IMR-90 (cell line): ENCODE data around the gene PRC1.

Source experiments
- BHLHE40 ChIP-seq: fragments of 150-350 bp; IDR thresholded peaks from 2 replicates; pipeline ENCODE4 v1.6.1; 2016; ENCODE audit warnings: mild to moderate bottlenecking, low read depth, low read length
- CEBPB ChIP-seq: IDR thresholded peaks from 2 replicates; pipeline ENCODE4 v1.6.1; 2012; ENCODE audit warnings: low read depth, low read length, improper control_type of control experiment
- FOS ChIP-seq: fragments of 150-350 bp; IDR thresholded peaks from 2 replicates; pipeline ENCODE4 v1.6.1; 2016; ENCODE audit warnings: low read depth, low read length
- MAZ ChIP-seq: IDR thresholded peaks from 2 replicates; pipeline ENCODE4 v1.6.1; 2012; ENCODE audit warnings: low read depth, mild to moderate bottlenecking, low read length, improper control_type of control experiment, moderate library complexity, borderline replicate concordance
- MXI1 ChIP-seq: IDR thresholded peaks from 2 replicates; pipeline ENCODE4 v1.6.1; 2012; ENCODE audit warnings: low read depth, mild to moderate bottlenecking, low read length, moderate library complexity, borderline replicate concordance
- NFE2L2 ChIP-seq: fragments of 150-350 bp; IDR thresholded peaks from 2 replicates; pipeline ENCODE4 v1.6.1; 2016; ENCODE audit warnings: low read depth, mild to moderate bottlenecking, low read length
- POLR2A ChIP-seq: IDR thresholded peaks from 2 replicates; pipeline ENCODE4 v1.6.1; 2012; ENCODE audit warnings: mild to moderate bottlenecking, low read depth, low read length
- RAD21 ChIP-seq: IDR thresholded peaks from 2 replicates; pipeline ENCODE4 v1.6.1; 2012; ENCODE audit warnings: low read length, improper control_type of control experiment
- RCOR1 ChIP-seq: IDR thresholded peaks from 2 replicates; pipeline ENCODE4 v1.6.1; 2012; ENCODE audit warnings: mild to moderate bottlenecking, low read length, improper control_type of control experiment; ENCODE audit not compliant: insufficient replicate concordance
- SMC3 ChIP-seq: fragments of 150-350 bp; IDR thresholded peaks from 2 replicates; pipeline ENCODE4 v1.6.1; 2016; ENCODE audit warnings: low read depth, mild to moderate bottlenecking, antibody characterized with exemption, low read length, moderate library complexity
- TF ChIP-seq, protein P1 (sequence below): conservative IDR thresholded peaks from 2 replicates; pipeline ENCODE4 v1.5.1; 2012; ENCODE audit warnings: mild to moderate bottlenecking, low read depth, low read length, improper control_type of control experiment
- TF ChIP-seq, protein P2 (sequence below): fragments of 150-350 bp; IDR thresholded peaks from 2 replicates; pipeline ENCODE4 v1.6.1; 2017; ENCODE audit warnings: mild to moderate bottlenecking, antibody characterized with exemption, low read length, low read depth
- TF ChIP-seq, protein P3 (sequence below): fragments of 150-350 bp; IDR thresholded peaks from 2 replicates; pipeline ENCODE4 v1.6.1; 2016; ENCODE audit warnings: low read depth, mild to moderate bottlenecking, low read length, moderate library complexity, borderline replicate concordance

DNA sequence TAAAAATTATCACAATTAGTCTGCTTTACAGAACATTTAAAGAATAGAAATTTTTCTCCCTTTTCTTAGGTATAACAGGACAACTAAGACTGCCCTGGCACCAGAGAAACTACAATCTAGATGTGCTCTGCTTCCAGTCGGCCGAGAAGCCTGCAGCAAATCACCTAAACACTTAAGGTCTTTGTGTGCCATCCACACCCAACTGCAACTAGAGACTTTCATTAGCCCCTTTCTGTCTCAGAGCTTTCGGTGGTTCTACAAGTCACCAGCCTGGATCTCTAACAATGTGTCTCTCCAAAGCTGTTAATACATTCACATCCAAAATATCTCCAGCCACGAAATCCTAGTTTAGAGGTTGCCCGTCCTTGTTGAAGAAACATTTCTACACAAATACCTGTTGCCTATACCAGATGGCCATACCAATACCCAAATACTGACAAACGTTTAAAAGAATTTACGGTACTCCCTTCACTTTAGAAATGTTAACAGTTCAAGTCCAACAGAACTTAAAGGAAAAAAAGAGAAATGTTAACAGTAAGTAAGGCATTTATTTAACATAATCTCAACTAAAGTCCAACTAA is 6.7 kb downstream of the PRC1 start:
- TF ChIP-seq, protein P1, sequence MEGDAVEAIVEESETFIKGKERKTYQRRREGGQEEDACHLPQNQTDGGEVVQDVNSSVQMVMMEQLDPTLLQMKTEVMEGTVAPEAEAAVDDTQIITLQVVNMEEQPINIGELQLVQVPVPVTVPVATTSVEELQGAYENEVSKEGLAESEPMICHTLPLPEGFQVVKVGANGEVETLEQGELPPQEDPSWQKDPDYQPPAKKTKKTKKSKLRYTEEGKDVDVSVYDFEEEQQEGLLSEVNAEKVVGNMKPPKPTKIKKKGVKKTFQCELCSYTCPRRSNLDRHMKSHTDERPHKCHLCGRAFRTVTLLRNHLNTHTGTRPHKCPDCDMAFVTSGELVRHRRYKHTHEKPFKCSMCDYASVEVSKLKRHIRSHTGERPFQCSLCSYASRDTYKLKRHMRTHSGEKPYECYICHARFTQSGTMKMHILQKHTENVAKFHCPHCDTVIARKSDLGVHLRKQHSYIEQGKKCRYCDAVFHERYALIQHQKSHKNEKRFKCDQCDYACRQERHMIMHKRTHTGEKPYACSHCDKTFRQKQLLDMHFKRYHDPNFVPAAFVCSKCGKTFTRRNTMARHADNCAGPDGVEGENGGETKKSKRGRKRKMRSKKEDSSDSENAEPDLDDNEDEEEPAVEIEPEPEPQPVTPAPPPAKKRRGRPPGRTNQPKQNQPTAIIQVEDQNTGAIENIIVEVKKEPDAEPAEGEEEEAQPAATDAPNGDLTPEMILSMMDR, result no peak
- TF ChIP-seq RAD21 (no peak), POLR2A (no peak), FOS (no peak), MAZ (no peak), MXI1 (no peak), SMC3 (no peak), NFE2L2 (no peak), CEBPB (no peak), BHLHE40 (no peak), RCOR1 (no peak)
- TF ChIP-seq, protein P2, sequence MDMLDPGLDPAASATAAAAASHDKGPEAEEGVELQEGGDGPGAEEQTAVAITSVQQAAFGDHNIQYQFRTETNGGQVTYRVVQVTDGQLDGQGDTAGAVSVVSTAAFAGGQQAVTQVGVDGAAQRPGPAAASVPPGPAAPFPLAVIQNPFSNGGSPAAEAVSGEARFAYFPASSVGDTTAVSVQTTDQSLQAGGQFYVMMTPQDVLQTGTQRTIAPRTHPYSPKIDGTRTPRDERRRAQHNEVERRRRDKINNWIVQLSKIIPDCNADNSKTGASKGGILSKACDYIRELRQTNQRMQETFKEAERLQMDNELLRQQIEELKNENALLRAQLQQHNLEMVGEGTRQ, result no peak
- TF ChIP-seq, protein P3, sequence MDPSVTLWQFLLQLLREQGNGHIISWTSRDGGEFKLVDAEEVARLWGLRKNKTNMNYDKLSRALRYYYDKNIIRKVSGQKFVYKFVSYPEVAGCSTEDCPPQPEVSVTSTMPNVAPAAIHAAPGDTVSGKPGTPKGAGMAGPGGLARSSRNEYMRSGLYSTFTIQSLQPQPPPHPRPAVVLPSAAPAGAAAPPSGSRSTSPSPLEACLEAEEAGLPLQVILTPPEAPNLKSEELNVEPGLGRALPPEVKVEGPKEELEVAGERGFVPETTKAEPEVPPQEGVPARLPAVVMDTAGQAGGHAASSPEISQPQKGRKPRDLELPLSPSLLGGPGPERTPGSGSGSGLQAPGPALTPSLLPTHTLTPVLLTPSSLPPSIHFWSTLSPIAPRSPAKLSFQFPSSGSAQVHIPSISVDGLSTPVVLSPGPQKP, result no peak
